ENCODE data around the gene ARHGEF2.
A peak's percentile ranks its signal among the peaks of the same experiment; 100 is the strongest.

Gene ARHGEF2

DNA sequence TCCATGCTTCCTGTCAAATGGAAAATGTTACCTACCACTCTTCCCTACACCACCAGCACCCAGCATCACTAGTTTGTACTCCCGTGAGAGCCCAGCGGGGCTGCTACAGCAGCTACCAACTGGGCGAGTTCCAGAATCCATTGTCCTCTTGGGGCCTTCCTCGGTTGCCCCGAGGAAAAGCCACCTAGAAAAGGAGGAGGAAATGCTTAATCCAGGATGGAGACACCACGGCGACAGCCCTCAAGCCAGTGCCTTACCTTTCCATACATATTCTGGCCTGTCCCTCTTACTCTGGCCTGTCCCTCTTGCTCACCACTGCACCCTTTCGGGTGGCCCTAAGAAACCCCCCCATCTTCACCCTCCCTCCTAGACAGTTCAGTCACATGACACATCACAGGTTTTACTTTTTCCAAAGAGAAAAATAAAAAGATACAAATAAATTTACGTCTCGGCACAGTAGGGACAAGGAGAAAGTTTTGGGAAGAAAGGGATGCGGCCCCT, 67.7 kb downstream of the ARHGEF2 start:
- DNase-seq = peak; percentile 40

DNA sequence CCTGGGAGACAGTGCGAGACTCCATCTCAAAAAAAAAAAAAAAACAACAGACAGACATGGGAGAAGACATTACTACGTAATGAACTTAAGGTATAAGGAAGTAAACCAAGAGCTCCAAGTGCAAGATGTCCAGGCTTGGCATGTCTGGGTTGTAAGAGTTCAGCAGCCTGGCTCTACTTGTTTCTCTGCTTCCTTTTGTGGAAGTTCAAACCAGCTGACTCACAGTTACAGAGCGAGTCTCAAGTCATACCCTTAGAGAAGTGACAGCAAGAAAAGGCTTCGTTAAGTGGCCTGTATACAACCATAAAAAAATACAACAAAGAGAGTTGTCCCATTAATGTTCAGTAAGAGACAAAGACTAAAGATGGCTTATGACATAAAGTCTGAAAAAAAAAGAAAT, 68.5 kb downstream of the ARHGEF2 start:
- DNase-seq = peak; percentile 27

DNA sequence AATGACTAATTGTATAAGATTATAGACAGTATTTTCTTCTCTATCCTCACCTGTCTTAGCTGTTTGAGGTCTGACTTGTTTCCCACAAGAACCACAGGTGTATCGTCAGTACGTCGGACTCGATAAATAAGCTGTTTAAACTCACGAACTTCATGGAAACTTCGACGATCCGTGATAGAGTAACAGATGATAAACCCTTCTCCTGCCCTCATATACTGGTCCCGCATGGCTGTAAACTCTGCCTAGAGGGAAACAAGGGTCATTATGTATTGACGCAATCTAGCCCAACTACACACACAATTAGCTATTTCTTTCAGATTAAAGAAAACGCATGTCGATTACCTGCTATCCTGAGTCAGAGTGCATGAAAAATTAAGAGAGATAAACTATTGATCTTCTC, 74.1 kb downstream of the ARHGEF2 start:
- DNase-seq = no peak

DNA sequence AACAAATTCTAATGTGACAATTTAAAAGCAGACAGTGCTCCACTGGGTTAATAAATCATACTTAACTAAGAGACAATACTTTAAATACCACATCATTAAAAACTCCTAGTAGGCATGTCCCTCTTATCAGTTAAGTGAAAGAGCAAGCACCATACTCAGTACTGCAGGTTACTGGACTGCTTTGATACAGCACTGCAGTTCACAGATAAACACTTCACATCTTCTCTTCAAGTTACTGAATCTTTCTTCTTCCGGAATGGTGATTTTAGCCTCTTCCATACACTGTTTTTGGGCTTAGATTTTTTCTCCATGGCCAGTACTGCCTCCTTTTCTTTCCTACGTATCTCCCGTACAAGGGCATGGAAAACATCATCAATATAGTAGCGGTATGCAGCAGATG, 78.2 kb downstream of the ARHGEF2 start:
- DNase-seq = no peak

DNA sequence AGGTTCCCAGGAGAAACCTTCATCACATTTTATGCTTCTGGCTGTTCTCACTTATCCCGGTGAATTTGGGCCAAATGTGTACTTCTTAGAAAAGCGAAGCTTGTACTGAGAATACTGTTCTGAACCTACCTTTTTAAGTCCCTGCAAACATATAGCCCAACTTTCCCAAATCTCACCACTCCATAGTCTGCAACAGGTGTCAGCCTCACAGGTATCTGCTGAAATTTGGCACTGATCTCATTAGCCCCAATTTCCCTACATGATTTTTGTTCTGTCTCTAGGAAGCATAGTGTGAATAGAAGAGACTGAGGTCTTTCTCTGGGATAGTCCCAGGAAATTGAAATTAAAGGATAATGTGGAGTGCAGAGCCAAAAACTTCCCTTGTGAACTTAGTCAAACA, 78.7 kb downstream of the ARHGEF2 start:
- no peak for DNase-seq

DNA sequence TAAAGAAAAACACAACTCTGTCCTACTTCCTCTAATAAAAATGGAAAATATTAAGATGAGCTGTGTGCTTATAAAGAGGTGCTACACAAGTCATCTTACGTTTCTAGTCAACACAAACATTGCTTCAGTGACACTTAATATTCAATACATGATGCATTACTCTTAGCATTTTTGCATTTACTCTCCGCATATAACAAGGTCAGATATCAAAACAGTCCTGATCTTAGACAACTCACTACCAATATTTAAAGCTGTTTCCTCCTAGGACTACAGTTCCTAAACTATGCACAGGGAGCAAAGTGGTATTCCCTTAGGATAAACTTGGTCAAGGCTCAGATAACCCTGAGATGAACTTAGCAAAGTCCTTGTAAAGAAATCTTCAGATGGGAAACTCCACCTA, 79.5 kb downstream of the ARHGEF2 start:
- no peak for DNase-seq

DNA sequence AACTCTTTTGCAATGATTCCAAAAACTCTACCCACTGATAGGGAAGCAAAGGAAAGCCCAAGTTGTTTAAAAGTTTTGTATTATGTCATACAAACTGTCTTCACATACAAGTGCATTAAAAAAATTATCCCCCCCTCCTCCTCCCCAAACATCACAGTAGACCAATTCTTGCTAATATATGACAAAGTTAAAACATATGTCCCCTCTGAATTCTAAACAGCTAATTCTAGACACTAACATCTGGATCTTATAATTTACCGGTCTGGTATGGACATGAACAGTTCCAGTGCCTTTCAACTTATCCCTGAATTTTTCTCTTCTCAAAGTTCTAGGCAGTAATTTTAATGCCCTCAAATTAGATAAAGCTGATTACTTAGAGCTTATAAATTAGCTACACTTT, 80.6 kb downstream of the ARHGEF2 start:
- DNase-seq = peak; percentile 34

Measured in fibroblast of skin of scalp (primary cell).